HepG2 (cell line): ENCODE results near the gene WDR45B.

Source experiments
- MAFG ChIP-seq: sonication (generic); formaldehyde crosslinking; IDR thresholded peaks from 2 replicates; pipeline ENCODE4 v1.5.1; 2020; ENCODE audit warnings: mild to moderate bottlenecking, missing genetic modification reagents
- SRF ChIP-seq: IDR thresholded peaks from 2 replicates; pipeline ENCODE4 v1.6.1; 2011; ENCODE audit warnings: mild to moderate bottlenecking, low read depth, low read length, moderate library complexity
- ZFP37 ChIP-seq: sonication (generic); formaldehyde crosslinking; IDR thresholded peaks from 2 replicates; pipeline ENCODE4 v1.4.0; 2020; ENCODE audit warnings: missing genetic modification reagents, borderline replicate concordance
- TF ChIP-seq, protein P1 (sequence below): IDR thresholded peaks from 2 replicates; pipeline ENCODE4 v1.6.1; 2012; ENCODE audit warnings: low read length, improper control_type of control experiment
- TF ChIP-seq, protein P2 (sequence below), 2 experiments: fragments of 450-650 bp in 1 of 2; sonication (generic) in 1 of 2; formaldehyde crosslinking; IDR thresholded peaks; 2 replicates each; pipeline versions ENCODE4 v1.5.0 to v1.8.0; 2020 to 2022; ENCODE audit warnings: mild to moderate bottlenecking in 1 of 2, missing genetic modification reagents in 1 of 2
- TF ChIP-seq, protein P3 (sequence below): sonication (generic); formaldehyde crosslinking; conservative IDR thresholded peaks from 2 replicates; pipeline ENCODE4 v1.4.0; 2020; ENCODE audit warnings: missing genetic modification reagents

DNA sequence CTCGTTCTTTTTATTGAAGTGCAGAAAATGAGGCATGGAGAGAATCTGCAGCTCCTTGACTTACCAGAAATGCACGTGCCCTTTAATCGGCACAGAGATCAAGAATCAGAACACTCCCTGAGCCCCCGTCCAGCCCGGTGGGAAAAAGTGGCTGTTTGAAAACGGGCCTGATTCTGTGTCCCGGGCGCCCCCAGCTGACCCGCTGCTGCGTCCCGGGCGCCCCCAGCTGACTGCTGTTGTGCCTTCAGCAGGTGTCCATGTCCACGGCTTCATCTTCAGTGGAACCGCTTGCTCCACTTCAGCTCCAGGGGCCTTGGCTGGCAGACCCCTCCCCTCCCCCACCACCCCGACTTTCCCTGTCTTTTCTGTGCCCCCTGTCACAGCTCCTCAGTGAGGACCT is 81.0 kb downstream of the WDR45B start:
- TF ChIP-seq, protein P1, sequence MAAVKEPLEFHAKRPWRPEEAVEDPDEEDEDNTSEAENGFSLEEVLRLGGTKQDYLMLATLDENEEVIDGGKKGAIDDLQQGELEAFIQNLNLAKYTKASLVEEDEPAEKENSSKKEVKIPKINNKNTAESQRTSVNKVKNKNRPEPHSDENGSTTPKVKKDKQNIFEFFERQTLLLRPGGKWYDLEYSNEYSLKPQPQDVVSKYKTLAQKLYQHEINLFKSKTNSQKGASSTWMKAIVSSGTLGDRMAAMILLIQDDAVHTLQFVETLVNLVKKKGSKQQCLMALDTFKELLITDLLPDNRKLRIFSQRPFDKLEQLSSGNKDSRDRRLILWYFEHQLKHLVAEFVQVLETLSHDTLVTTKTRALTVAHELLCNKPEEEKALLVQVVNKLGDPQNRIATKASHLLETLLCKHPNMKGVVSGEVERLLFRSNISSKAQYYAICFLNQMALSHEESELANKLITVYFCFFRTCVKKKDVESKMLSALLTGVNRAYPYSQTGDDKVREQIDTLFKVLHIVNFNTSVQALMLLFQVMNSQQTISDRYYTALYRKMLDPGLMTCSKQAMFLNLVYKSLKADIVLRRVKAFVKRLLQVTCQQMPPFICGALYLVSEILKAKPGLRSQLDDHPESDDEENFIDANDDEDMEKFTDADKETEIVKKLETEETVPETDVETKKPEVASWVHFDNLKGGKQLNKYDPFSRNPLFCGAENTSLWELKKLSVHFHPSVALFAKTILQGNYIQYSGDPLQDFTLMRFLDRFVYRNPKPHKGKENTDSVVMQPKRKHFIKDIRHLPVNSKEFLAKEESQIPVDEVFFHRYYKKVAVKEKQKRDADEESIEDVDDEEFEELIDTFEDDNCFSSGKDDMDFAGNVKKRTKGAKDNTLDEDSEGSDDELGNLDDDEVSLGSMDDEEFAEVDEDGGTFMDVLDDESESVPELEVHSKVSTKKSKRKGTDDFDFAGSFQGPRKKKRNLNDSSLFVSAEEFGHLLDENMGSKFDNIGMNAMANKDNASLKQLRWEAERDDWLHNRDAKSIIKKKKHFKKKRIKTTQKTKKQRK, result no peak
- TF ChIP-seq, protein P2, sequence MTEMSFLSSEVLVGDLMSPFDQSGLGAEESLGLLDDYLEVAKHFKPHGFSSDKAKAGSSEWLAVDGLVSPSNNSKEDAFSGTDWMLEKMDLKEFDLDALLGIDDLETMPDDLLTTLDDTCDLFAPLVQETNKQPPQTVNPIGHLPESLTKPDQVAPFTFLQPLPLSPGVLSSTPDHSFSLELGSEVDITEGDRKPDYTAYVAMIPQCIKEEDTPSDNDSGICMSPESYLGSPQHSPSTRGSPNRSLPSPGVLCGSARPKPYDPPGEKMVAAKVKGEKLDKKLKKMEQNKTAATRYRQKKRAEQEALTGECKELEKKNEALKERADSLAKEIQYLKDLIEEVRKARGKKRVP (CRISPR knock-in tag; IDR thresholded peaks at IDR 0.05), result no peak
- TF ChIP-seq MAFG (no peak), ZFP37 (CRISPR knock-in tag) (no peak), SRF (no peak)
- TF ChIP-seq, protein P3, sequence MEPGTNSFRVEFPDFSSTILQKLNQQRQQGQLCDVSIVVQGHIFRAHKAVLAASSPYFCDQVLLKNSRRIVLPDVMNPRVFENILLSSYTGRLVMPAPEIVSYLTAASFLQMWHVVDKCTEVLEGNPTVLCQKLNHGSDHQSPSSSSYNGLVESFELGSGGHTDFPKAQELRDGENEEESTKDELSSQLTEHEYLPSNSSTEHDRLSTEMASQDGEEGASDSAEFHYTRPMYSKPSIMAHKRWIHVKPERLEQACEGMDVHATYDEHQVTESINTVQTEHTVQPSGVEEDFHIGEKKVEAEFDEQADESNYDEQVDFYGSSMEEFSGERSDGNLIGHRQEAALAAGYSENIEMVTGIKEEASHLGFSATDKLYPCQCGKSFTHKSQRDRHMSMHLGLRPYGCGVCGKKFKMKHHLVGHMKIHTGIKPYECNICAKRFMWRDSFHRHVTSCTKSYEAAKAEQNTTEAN (CRISPR knock-in tag), result no peak
